ENCODE results near the gene LRRC8A. TPM values are rescaled to one million over a fixed set of nuclear protein-coding genes. Genes with fewer than 3 reads are reported as not detected.
A peak's percentile ranks its signal among the peaks of the same experiment; 100 is the strongest.

Gene LRRC8A
- total and polyA plus RNA-seq, 2 of the 13 experiments (the other 11 are each of a cell fraction or from before 2014, with no cell fraction given): 16.1 to 40.6 TPM

DNA sequence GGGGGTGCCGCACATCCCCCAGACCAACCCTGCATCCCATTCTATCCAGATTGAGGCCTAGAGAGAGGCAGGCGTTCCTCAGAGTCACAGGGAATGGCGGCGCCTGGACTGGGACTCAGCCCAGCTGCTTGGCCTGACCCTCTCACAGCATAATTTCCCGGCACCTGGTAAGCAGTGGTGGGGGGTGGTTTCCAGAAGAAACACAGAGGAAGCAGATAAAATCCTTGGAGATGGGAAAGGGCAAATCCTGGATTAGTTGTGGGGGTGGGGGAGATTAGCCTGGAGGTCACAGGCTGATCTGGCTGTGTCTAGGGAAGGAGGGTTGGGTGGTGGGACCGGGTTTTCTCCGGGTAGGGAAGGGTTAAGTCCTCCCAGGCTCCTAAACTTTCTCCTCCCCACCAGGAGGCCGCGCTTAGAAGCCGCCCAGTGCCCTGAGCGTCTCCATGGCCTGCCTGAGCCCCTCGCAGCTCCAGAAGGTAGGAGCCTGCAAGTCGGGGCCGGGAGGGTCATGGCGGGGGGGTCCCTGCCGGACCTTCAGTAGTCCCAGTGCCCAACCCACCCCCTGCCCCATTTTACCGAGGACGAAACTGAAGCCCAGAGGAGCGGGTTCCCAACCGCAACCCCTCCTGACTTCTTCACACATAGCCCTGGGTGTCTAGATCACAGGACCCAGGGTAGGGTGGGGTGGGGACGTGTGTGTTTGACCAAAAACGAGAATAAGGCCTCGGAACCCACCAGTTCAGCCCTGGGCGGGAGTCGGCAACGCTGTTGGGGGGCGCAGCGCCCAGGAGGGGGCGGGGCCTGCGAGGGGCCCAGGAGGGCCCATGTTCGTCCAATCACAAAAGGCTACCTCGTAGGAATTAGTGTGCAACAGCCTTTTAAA is 40.2 kb downstream of the LRRC8A start (continued):
- TF ChIP-seq, protein P1, sequence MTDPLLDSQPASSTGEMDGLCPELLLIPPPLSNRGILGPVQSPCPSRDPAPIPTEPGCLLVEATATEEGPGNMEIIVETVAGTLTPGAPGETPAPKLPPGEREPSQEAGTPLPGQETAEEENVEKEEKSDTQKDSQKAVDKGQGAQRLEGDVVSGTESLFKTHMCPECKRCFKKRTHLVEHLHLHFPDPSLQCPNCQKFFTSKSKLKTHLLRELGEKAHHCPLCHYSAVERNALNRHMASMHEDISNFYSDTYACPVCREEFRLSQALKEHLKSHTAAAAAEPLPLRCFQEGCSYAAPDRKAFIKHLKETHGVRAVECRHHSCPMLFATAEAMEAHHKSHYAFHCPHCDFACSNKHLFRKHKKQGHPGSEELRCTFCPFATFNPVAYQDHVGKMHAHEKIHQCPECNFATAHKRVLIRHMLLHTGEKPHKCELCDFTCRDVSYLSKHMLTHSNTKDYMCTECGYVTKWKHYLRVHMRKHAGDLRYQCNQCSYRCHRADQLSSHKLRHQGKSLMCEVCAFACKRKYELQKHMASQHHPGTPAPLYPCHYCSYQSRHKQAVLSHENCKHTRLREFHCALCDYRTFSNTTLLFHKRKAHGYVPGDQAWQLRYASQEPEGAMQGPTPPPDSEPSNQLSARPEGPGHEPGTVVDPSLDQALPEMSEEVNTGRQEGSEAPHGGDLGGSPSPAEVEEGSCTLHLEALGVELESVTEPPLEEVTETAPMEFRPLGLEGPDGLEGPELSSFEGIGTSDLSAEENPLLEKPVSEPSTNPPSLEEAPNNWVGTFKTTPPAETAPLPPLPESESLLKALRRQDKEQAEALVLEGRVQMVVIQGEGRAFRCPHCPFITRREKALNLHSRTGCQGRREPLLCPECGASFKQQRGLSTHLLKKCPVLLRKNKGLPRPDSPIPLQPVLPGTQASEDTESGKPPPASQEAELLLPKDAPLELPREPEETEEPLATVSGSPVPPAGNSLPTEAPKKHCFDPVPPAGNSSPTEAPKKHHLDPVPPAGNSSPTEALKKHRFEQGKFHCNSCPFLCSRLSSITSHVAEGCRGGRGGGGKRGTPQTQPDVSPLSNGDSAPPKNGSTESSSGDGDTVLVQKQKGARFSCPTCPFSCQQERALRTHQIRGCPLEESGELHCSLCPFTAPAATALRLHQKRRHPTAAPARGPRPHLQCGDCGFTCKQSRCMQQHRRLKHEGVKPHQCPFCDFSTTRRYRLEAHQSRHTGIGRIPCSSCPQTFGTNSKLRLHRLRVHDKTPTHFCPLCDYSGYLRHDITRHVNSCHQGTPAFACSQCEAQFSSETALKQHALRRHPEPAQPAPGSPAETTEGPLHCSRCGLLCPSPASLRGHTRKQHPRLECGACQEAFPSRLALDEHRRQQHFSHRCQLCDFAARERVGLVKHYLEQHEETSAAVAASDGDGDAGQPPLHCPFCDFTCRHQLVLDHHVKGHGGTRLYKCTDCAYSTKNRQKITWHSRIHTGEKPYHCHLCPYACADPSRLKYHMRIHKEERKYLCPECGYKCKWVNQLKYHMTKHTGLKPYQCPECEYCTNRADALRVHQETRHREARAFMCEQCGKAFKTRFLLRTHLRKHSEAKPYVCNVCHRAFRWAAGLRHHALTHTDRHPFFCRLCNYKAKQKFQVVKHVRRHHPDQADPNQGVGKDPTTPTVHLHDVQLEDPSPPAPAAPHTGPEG (CRISPR knock-in tag; IDR thresholded peaks at IDR 0.05): peak; percentile 6; the same call in 1 of the 2 replicates
- TF ChIP-seq ARNT (IDR thresholded peaks at IDR 0.05) (no peak), RELA (CRISPR knock-in tag; IDR thresholded peaks at IDR 0.05) (no peak), AGO2 (optimal IDR thresholded peaks at IDR 0.05; ENCODE audit: low read depth, low read length) (peak; percentile 57), KAT8 (CRISPR knock-in tag; IDR thresholded peaks at IDR 0.05) (no peak), HOXA5 (CRISPR knock-in tag; IDR thresholded peaks at IDR 0.05) (peak; percentile 60), ETV5 (CRISPR knock-in tag; IDR thresholded peaks at IDR 0.05; ENCODE audit: borderline replicate concordance) (no peak; the same call in 1 of the 2 replicates), SPEN (CRISPR knock-in tag; IDR thresholded peaks at IDR 0.05; ENCODE audit: low read depth) (0 out of 2 replicates have a peak, but pooled peaks have one; percentile 28), HNRNPH1 (optimal IDR thresholded peaks at IDR 0.05; ENCODE audit: low read depth, low read length) (no peak), TP53 (CRISPR knock-in tag; conservative IDR thresholded peaks at IDR 0.05) (peak; percentile 1; the same call in 1 of the 2 replicates), GATAD1 (CRISPR knock-in tag; IDR thresholded peaks at IDR 0.05) (0 out of 2 replicates have a peak, but pooled peaks have one; percentile 33), ZNF841 (CRISPR knock-in tag; IDR thresholded peaks at IDR 0.05; ENCODE audit: borderline replicate concordance) (no peak), POGZ (CRISPR knock-in tag; IDR thresholded peaks at IDR 0.05) (no peak)
- TF ChIP-seq, protein P2, sequence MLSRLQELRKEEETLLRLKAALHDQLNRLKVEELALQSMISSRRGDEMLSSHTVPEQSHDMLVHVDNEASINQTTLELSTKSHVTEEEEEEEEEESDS (CRISPR knock-in tag; IDR thresholded peaks at IDR 0.05; ENCODE audit: borderline replicate concordance): no peak
- TF ChIP-seq, protein P3, sequence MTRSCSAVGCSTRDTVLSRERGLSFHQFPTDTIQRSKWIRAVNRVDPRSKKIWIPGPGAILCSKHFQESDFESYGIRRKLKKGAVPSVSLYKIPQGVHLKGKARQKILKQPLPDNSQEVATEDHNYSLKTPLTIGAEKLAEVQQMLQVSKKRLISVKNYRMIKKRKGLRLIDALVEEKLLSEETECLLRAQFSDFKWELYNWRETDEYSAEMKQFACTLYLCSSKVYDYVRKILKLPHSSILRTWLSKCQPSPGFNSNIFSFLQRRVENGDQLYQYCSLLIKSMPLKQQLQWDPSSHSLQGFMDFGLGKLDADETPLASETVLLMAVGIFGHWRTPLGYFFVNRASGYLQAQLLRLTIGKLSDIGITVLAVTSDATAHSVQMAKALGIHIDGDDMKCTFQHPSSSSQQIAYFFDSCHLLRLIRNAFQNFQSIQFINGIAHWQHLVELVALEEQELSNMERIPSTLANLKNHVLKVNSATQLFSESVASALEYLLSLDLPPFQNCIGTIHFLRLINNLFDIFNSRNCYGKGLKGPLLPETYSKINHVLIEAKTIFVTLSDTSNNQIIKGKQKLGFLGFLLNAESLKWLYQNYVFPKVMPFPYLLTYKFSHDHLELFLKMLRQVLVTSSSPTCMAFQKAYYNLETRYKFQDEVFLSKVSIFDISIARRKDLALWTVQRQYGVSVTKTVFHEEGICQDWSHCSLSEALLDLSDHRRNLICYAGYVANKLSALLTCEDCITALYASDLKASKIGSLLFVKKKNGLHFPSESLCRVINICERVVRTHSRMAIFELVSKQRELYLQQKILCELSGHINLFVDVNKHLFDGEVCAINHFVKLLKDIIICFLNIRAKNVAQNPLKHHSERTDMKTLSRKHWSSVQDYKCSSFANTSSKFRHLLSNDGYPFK (CRISPR knock-in tag; IDR thresholded peaks at IDR 0.05; ENCODE audit: borderline replicate concordance): peak; percentile 50; the same call in 1 of the 2 replicates
- TF ChIP-seq, protein P4, sequence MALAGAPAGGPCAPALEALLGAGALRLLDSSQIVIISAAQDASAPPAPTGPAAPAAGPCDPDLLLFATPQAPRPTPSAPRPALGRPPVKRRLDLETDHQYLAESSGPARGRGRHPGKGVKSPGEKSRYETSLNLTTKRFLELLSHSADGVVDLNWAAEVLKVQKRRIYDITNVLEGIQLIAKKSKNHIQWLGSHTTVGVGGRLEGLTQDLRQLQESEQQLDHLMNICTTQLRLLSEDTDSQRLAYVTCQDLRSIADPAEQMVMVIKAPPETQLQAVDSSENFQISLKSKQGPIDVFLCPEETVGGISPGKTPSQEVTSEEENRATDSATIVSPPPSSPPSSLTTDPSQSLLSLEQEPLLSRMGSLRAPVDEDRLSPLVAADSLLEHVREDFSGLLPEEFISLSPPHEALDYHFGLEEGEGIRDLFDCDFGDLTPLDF (CRISPR knock-in tag; IDR thresholded peaks at IDR 0.05): 0 out of 2 replicates have a peak, but pooled peaks have one; percentile 22
- TF ChIP-seq, protein P5, sequence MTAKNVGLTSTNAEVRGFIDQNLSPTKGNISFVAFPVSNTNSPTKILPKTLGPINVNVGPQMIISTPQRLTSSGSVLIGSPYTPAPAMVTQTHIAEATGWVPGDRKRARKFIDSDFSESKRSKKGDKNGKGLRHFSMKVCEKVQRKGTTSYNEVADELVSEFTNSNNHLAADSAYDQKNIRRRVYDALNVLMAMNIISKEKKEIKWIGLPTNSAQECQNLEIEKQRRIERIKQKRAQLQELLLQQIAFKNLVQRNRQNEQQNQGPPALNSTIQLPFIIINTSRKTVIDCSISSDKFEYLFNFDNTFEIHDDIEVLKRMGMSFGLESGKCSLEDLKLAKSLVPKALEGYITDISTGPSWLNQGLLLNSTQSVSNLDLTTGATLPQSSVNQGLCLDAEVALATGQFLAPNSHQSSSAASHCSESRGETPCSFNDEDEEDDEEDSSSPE (CRISPR knock-in tag; IDR thresholded peaks at IDR 0.05): 0 out of 2 replicates have a peak, but pooled peaks have one; percentile 22
